Heart right ventricle (tissue), 16 donors: ENCODE results near the gene USP17L26. TPM values are rescaled to one million over a fixed set of nuclear protein-coding genes. Genes with fewer than 3 reads are reported as not detected.
A peak's percentile ranks its signal among the peaks of the same experiment; 100 is the strongest.
"Not testable (repeated sequence)": the region's sequence is repeated elsewhere in the genome, so short reads cannot be mapped to it uniquely, and the experiment has no call there.

Experiments used
- ATAC-seq, 8 donors: fragments of 200-7000 bp; cut with Tn5 transposase; one replicate each; pipeline ENCODE4 v1.9.1; 2020; ENCODE audit warnings: mild to moderate bottlenecking in 8 of 8, moderate library complexity in 8 of 8, moderate number of reproducible peaks in 1 of 8
- DNase-seq, 2 donors: peaks; one replicate each; pipeline ENCODE4 v3.0.0-alpha.2; 2020
- H3K27ac ChIP-seq, 10 donors: fragments of 200-600 bp; sonication (generic) in 2 of 10; one replicate each; pipeline versions ENCODE4 v1.5.0 to v1.8.0; 2020 to 2022; ENCODE audit warnings: mild to moderate bottlenecking in 3 of 10
- H3K27me3 ChIP-seq, 7 donors: fragments of 200-600 bp; one replicate each; pipeline ENCODE4 v1.8.0; 2021 to 2022; ENCODE audit warnings: mild to moderate bottlenecking in 2 of 7
- H3K36me3 ChIP-seq, 9 donors: fragments of 200-600 bp; sonication (generic) in 1 of 9; one replicate each; pipeline versions ENCODE4 v1.5.0 to v1.8.0; 2020 to 2022; ENCODE audit warnings: mild to moderate bottlenecking in 2 of 9
- H3K4me1 ChIP-seq, 9 donors: fragments of 200-600 bp; sonication (generic) in 1 of 9; one replicate each; pipeline versions ENCODE4 v1.5.0 to v1.8.0; 2020 to 2022; ENCODE audit warnings: mild to moderate bottlenecking in 4 of 9
- H3K4me3 ChIP-seq, 10 donors: fragments of 200-600 bp; sonication (generic) in 2 of 10; one replicate each; pipeline versions ENCODE4 v1.5.0 to v1.8.0; 2020 to 2022; ENCODE audit warnings: mild to moderate bottlenecking in 7 of 10, moderate library complexity in 2 of 10
- H3K9me3 ChIP-seq, 11 donors: fragments of 200-600 bp in 10 of 11; sonication (generic) in 2 of 11; one replicate each; pipeline versions ENCODE4 v1.5.0 to v1.8.0; 2013 to 2022; ENCODE audit warnings: mild to moderate bottlenecking in 2 of 11, control low read depth in 1 of 11, moderate library complexity in 1 of 11
- WGBS, 2 donors: extraction: QIAGEN DNeasy Blood & Tissue Kit; methylation state at CpG; one replicate each; pipeline ENCODE4 v1.1.7; 2013; ENCODE audit warnings: inconsistent platforms in 1 of 2; 5-methylcytosine and 5-hydroxymethylcytosine counted together
- intact Hi-C, 10 donors: fragments of 100-400 bp; cut with DNase I; formaldehyde crosslinking; loops; one replicate each; pipeline versions ENCODE4 v1.11.1 to v1.14.2; 2022
- long read RNA-seq, 3 donors: library from polyadenylated mRNA; unstranded; transcript quantifications; one replicate each; pipeline ENCODE4 v2.0.0, GENCODE V29; 2020 to 2021
- polyA plus RNA-seq, 2 donors: library from polyadenylated mRNA; stranded (reverse); fragments of 200-250 nt; gene quantifications; one replicate each; pipeline ENCODE4 v1.2.3, GENCODE V29; 2013
- total RNA-seq, 10 donors: library from RNA; stranded (reverse); fragmentation: NEBNext Ultra II Directional in 3 of 10; extraction: Animal tissue kit (Norgen Biotek cat#: 25700) in 3 of 10; gene quantifications; one replicate each; pipeline versions ENCODE4 v1.2.1 to v1.2.4, GENCODE V29; 2021 to 2023
- donor health status: Arrhythmogenic right ventricular cardiomyopathy.
- donor health status: ischemic (EF 13 %, LVEDD 7.1; RV severe dilation, severe dysfunction).
- donor health status: healthy with polysubstance abuse.
- donor health status: DM: no; HTN: yes; CAD: no.
- donor health status: DM: no; HTN: no; CAD: no.
- donor health status: ischemic (EF 25% LVEDD 6.9; RV normal size, moderate dysfunction).
- donor health status: ischemic (EF 25% LVEDD 5.7; RV mildly dilated, moderate dysfunction).
- donor health status: healthy.
- donor health status: DM: yes; HTN: yes; CAD: no.
- donor health status: Ischemic cardiomyopathy.
- donor health status: ischemic (EF 35%, LVEDD 5.7; RV mildly dilated, moderate dysfunction).
- donor health status: nonischemic (EF 11% LVEDD 7.7; RV severe dilation, severe dysfunction).
- donor health status: DM: yes; HTN: yes; CAD: no.
- donor health status: PGD.
- donor health status: ischemic (EF 29% LVEDD 5.4; RV normal size, mild dysfunction).
- donor health status: nonischemic (EF 23%, LVEDD 6.1; RV moderate dilation, normal function).

The USP17L26 gene
- not detected for total RNA-seq
- polyA plus RNA-seq, result not detected
- long read RNA-seq, donor 1, result 0 reads
- long read RNA-seq, donor 2, result 0 reads
- long read RNA-seq, donor 3, result 0 reads

- H3K27ac ChIP-seq, intact Hi-C loops, H3K4me1 ChIP-seq, DNase-seq, H3K9me3 ChIP-seq, H3K36me3 ChIP-seq, ATAC-seq, H3K4me3 ChIP-seq, H3K27me3 ChIP-seq: not testable (repeated sequence)
- WGBS, 2 donors, result 81% methylated on average over 9 of the region's 15 CpGs; no CpG with 5 or more reads in 1 of the 2 donors
These were observed at the start of gene USP17L26 for GRCh38 chr4:9334358-9334757. USP17L26 (plus strand) TSS chr4:9334658; CDS start chr4:9334658, 0 bp downstream.

- not testable (repeated sequence) for H3K4me3 ChIP-seq
- WGBS, 2 donors, result 85 to 92% methylated on average over 1 of the region's 13 CpGs
These were observed 10.3 kb upstream of the USP17L26 start for GRCh38 chr4:9324191-9324590.

GRCh38 chr4:9324865-9325264, 9.6 kb upstream of the USP17L26 start, which contains the start of gene USP17L24:
USP17L24 (plus strand) TSS chr4:9325165; CDS start chr4:9325165, 0 bp downstream.
- H3K27me3 ChIP-seq, intact Hi-C loops, H3K27ac ChIP-seq, H3K4me3 ChIP-seq, H3K4me1 ChIP-seq, ATAC-seq, H3K36me3 ChIP-seq, H3K9me3 ChIP-seq, DNase-seq: not testable (repeated sequence)
- no CpG with 5 or more reads among the region's 15 CpGs for WGBS, 2 donors

More at GRCh38 chr4:9324191-9324590, 10.3 kb upstream of the USP17L26 start:
- intact Hi-C loops, DNase-seq, ATAC-seq, H3K9me3 ChIP-seq, H3K36me3 ChIP-seq, H3K27ac ChIP-seq, H3K4me1 ChIP-seq, H3K27me3 ChIP-seq: not testable (repeated sequence)

- H3K27ac ChIP-seq, H3K36me3 ChIP-seq, H3K27me3 ChIP-seq, H3K4me1 ChIP-seq, DNase-seq, H3K9me3 ChIP-seq, ATAC-seq, intact Hi-C loops, H3K4me3 ChIP-seq: not testable (repeated sequence)
- no CpG with 5 or more reads among the region's 15 CpGs for whole genome bisulfite sequencing, 2 donors
These were observed 4.8 kb upstream of the USP17L26 start, which contains the start of gene USP17L25 for GRCh38 chr4:9329611-9330010. USP17L25 (plus strand) TSS chr4:9329911; CDS start chr4:9329911, 0 bp downstream.

GRCh38 chr4:9339103-9339502, 4.6 kb downstream of the USP17L26 start, which contains the start of gene USP17L5:
USP17L5 (plus strand) TSS chr4:9339403; CDS start chr4:9339403, 0 bp downstream.
- H3K27ac ChIP-seq, H3K36me3 ChIP-seq, H3K9me3 ChIP-seq, H3K4me3 ChIP-seq, H3K4me1 ChIP-seq, H3K27me3 ChIP-seq, DNase-seq, intact Hi-C loops, ATAC-seq: not testable (repeated sequence)
- WGBS, 2 donors, result no CpG with 5 or more reads among the region's 15 CpGs

GRCh38 chr4:9343848-9344247, 9.4 kb downstream of the USP17L26 start, which contains the start of gene USP17L27:
USP17L27 (plus strand) TSS chr4:9344148; CDS start chr4:9344148, 0 bp downstream.
- intact Hi-C loops, DNase-seq, H3K36me3 ChIP-seq, H3K27ac ChIP-seq, H3K27me3 ChIP-seq, H3K4me1 ChIP-seq, H3K4me3 ChIP-seq, H3K9me3 ChIP-seq, ATAC-seq: not testable (repeated sequence)
- WGBS, 2 donors, result no CpG with 5 or more reads among the region's 15 CpGs

GRCh38 chr4:9348593-9348992, 14.1 kb downstream of the USP17L26 start, which contains the start of gene USP17L28:
USP17L28 (plus strand) TSS chr4:9348893; CDS start chr4:9348893, 0 bp downstream.
- intact Hi-C loops, H3K36me3 ChIP-seq, ATAC-seq, DNase-seq, H3K9me3 ChIP-seq, H3K4me3 ChIP-seq, H3K27ac ChIP-seq, H3K4me1 ChIP-seq, H3K27me3 ChIP-seq: not testable (repeated sequence)
- no CpG with 5 or more reads among the region's 15 CpGs for WGBS, 2 donors

GRCh38 chr4:9350866-9351265, 16.4 kb downstream of the USP17L26 start:
- WGBS, 2 donors, result 91 to 93% methylated on average over 13 of the region's 18 CpGs
- H3K9me3 ChIP-seq, H3K36me3 ChIP-seq, H3K4me3 ChIP-seq, H3K27ac ChIP-seq, H3K27me3 ChIP-seq, ATAC-seq, intact Hi-C loops, H3K4me1 ChIP-seq: not testable (repeated sequence)
- DNase-seq, result peak in 1 of 2 donors; percentile 17

GRCh38 chr4:9353338-9353737, 18.9 kb downstream of the USP17L26 start, which contains the start of gene USP17L29:
USP17L29 (plus strand) TSS chr4:9353638; CDS start chr4:9353638, 0 bp downstream.
- ATAC-seq, H3K36me3 ChIP-seq, H3K27me3 ChIP-seq, H3K27ac ChIP-seq, H3K9me3 ChIP-seq, DNase-seq, H3K4me3 ChIP-seq, intact Hi-C loops, H3K4me1 ChIP-seq: not testable (repeated sequence)
- no CpG with 5 or more reads among the region's 15 CpGs for WGBS, 2 donors

- ATAC-seq, H3K27ac ChIP-seq, H3K4me3 ChIP-seq, H3K9me3 ChIP-seq, intact Hi-C loops, H3K36me3 ChIP-seq, DNase-seq, H3K27me3 ChIP-seq, H3K4me1 ChIP-seq: not testable (repeated sequence)
- no CpG with 5 or more reads among the region's 15 CpGs for WGBS, 2 donors
These were observed 28.4 kb downstream of the USP17L26 start, which contains the start of gene USP17L30 for GRCh38 chr4:9362829-9363228. USP17L30 (plus strand) TSS chr4:9363129; CDS start chr4:9363129, 0 bp downstream.

GRCh38 chr4:9379881-9380280, 45.4 kb downstream of the USP17L26 start:
- intact Hi-C loops, DNase-seq, ATAC-seq, H3K4me3 ChIP-seq, H3K4me1 ChIP-seq, H3K27me3 ChIP-seq, H3K9me3 ChIP-seq, H3K36me3 ChIP-seq, H3K27ac ChIP-seq: not testable (repeated sequence)
- WGBS, 2 donors, result 29 to 55% methylated on average over 1 of the region's 1 CpG
